Mesenchymal stem cell (in vitro differentiated cells and primary cell): Measurements from ENCODE around the gene IARS2.
"Not testable (repeated sequence)": the region's sequence is repeated elsewhere in the genome, so short reads cannot be mapped to it uniquely, and the experiment has no call there.

Experiments used
- DNase-seq: peaks from one replicate; pipeline ENCODE4 v3.0.0-alpha.2; 2013
- H2AFZ ChIP-seq: one replicate; pipeline ENCODE4 v1.6.1; 2013; ENCODE audit warnings: low read depth, mild to moderate bottlenecking, control low read depth, inconsistent platforms, low read length, moderate library complexity
- H2AK5ac ChIP-seq: 2 replicates; pipeline ENCODE4 v1.6.1; 2013; ENCODE audit warnings: low read length, moderate library complexity, mild to moderate bottlenecking, inconsistent platforms; ENCODE audit not compliant: severe bottlenecking
- H2BK120ac ChIP-seq: one replicate; pipeline ENCODE4 v1.6.1; 2013; ENCODE audit warnings: low read depth, mild to moderate bottlenecking, inconsistent platforms, low read length, moderate library complexity
- H2BK12ac ChIP-seq, 2 experiments: one replicate each; pipeline ENCODE4 v1.6.1; 2013; ENCODE audit warnings: inconsistent platforms in 2 of 2, low read length in 2 of 2, mild to moderate bottlenecking in 2 of 2, moderate library complexity in 2 of 2, control low read depth in 1 of 2
- H2BK15ac ChIP-seq: one replicate; pipeline ENCODE4 v1.6.1; 2013; ENCODE audit warnings: mild to moderate bottlenecking, low read depth, inconsistent platforms; ENCODE audit not compliant: poor library complexity, severe bottlenecking
- H2BK5ac ChIP-seq: 2 replicates; pipeline ENCODE4 v1.6.1; 2013; ENCODE audit warnings: low read depth, mild to moderate bottlenecking, low read length, control low read depth, inconsistent platforms; ENCODE audit not compliant: poor library complexity, severe bottlenecking
- H3K14ac ChIP-seq, 2 experiments: one replicate each; pipeline ENCODE4 v1.6.1; 2013; ENCODE audit warnings: inconsistent platforms in 2 of 2, low read length in 2 of 2, control low read depth in 1 of 2, mild to moderate bottlenecking in 1 of 2, moderate library complexity in 1 of 2
- H3K18ac ChIP-seq, 2 experiments: one replicate each; pipeline ENCODE4 v1.6.1; 2013; ENCODE audit warnings: inconsistent platforms in 2 of 2, low read length in 2 of 2, control low read depth in 1 of 2, low read depth in 1 of 2, mild to moderate bottlenecking in 1 of 2
- H3K23ac ChIP-seq, 2 experiments: one replicate each; pipeline ENCODE4 v1.6.1; 2013; ENCODE audit warnings: inconsistent platforms in 2 of 2, low read length in 2 of 2, mild to moderate bottlenecking in 2 of 2, moderate library complexity in 2 of 2, control low read depth in 1 of 2
- H3K27ac ChIP-seq: 2 replicates; pipeline ENCODE4 v1.5.1; 2013; ENCODE audit warnings: mild to moderate bottlenecking, moderate library complexity, low read length, control low read depth, inconsistent platforms; ENCODE audit not compliant: poor library complexity, severe bottlenecking
- H3K27me3 ChIP-seq, 2 experiments: 2 replicates each; pipeline versions ENCODE4 v1.6.1 to v1.7.0; 2013; ENCODE audit warnings: low read length in 2 of 2, mild to moderate bottlenecking in 2 of 2, moderate library complexity in 2 of 2, control low read depth in 1 of 2, inconsistent platforms in 1 of 2; ENCODE audit not compliant: control insufficient read depth in 1 of 2, insufficient read depth in 1 of 2
- H3K36me3 ChIP-seq, 2 experiments: 2 replicates each; pipeline versions ENCODE4 v1.6.1 to v1.7.0; 2013; ENCODE audit warnings: low read length in 2 of 2, control low read depth in 1 of 2, inconsistent platforms in 1 of 2, low read depth in 1 of 2, mild to moderate bottlenecking in 1 of 2; ENCODE audit not compliant: insufficient read depth in 2 of 2, control insufficient read depth in 1 of 2
- H3K4ac ChIP-seq, 2 experiments: one replicate each; pipeline ENCODE4 v1.6.1; 2013; ENCODE audit warnings: inconsistent platforms in 2 of 2, low read length in 2 of 2, mild to moderate bottlenecking in 2 of 2, moderate library complexity in 2 of 2, control low read depth in 1 of 2, low read depth in 1 of 2
- H3K4me1 ChIP-seq: 2 replicates; pipeline ENCODE4 v1.6.1; 2013; ENCODE audit warnings: low read depth, low read length, control low read depth; ENCODE audit not compliant: control insufficient read depth, insufficient read depth
- H3K4me2 ChIP-seq: 2 replicates; pipeline ENCODE4 v1.6.1; 2013; ENCODE audit warnings: low read length, mild to moderate bottlenecking, inconsistent platforms; ENCODE audit not compliant: poor library complexity, severe bottlenecking
- H3K4me3 ChIP-seq, 2 experiments: 2 replicates each; pipeline versions ENCODE4 v1.5.1 to v1.7.0; 2013; ENCODE audit warnings: low read length in 2 of 2, mild to moderate bottlenecking in 2 of 2, control low read depth in 1 of 2, low read depth in 1 of 2; ENCODE audit not compliant: insufficient read depth in 1 of 2
- H3K79me1 ChIP-seq: replicated peaks from 2 replicates; pipeline ENCODE4 v1.6.1; 2013; ENCODE audit warnings: mild to moderate bottlenecking, control low read depth, low read length, inconsistent platforms; ENCODE audit not compliant: poor library complexity, severe bottlenecking
- H3K9ac ChIP-seq: 2 replicates; pipeline ENCODE4 v1.7.0; 2013; ENCODE audit warnings: mild to moderate bottlenecking, low read length, moderate library complexity
- H3K9me3 ChIP-seq: 2 replicates; pipeline ENCODE4 v1.7.0; 2013; ENCODE audit warnings: mild to moderate bottlenecking, low read length; ENCODE audit not compliant: control insufficient read depth
- H4K8ac ChIP-seq: one replicate; pipeline ENCODE4 v1.6.1; 2013; ENCODE audit warnings: inconsistent platforms, mild to moderate bottlenecking, low read length, moderate library complexity
- H4K91ac ChIP-seq: one replicate; pipeline ENCODE4 v1.6.1; 2013; ENCODE audit warnings: mild to moderate bottlenecking, low read length, inconsistent platforms
- WGBS: methylation state at CpG from one replicate; pipeline ENCODE4 v1.1.7; 2013; ENCODE audit warnings: mixed read lengths; 5-methylcytosine and 5-hydroxymethylcytosine counted together

Gene IARS2

DNA sequence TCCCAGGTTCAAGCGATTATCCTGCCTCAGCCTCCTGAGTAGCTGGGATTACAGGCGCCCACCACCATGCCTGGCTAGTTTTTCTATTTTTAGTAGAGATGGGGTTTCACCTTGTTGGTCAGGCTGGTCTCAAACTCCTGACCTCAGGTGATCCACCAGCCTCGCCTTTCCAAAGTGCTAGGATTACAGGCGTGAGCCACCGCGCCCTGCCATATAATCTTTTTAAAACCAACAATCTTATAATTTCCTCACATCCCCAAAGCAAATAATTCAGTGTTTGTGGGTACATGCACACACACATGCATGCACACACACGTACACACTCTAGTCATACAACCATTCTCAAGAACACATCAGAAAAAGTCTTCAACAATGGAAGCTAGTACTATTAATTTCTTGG is 64.6 kb downstream of the IARS2 start:
- not testable (repeated sequence) for H2BK5ac ChIP-seq, H4K91ac ChIP-seq, H2AFZ ChIP-seq, H3K27ac ChIP-seq, H3K14ac ChIP-seq, H2BK12ac ChIP-seq, H2BK15ac ChIP-seq, H4K8ac ChIP-seq, H3K4me2 ChIP-seq, DNase-seq, H3K18ac ChIP-seq, H3K9me3 ChIP-seq, H2AK5ac ChIP-seq, H2BK120ac ChIP-seq, H3K27me3 ChIP-seq, H3K4ac ChIP-seq, H3K4me1 ChIP-seq, H3K4me3 ChIP-seq, H3K23ac ChIP-seq, H3K9ac ChIP-seq
- WGBS: 96% methylated on average over 7 of the region's 7 CpGs
- Histone ChIP-seq H3K36me3 (peaks cover 8 to 91% of the 10 kb centered on the region in 2 experiments), H3K79me1 (peaks cover 11% of the 10 kb centered on the region)

GRCh38 chr1:220159041-220159440 is 65.1 kb downstream of the IARS2 start:
- Histone ChIP-seq H3K18ac (no peak overlapping the region), H2AFZ (no peak overlapping the region), H3K9ac (no peak overlapping the region), H3K4ac (no peak overlapping the region), H2BK15ac (no peak overlapping the region), H3K27me3 (no peaks in the 10 kb centered on the region), H3K4me1 (no peaks in the 10 kb centered on the region), H3K36me3 (peaks cover 8 to 90% of the 10 kb centered on the region in 2 experiments), H2AK5ac (no peak overlapping the region), H3K4me2 (no peak overlapping the region), H2BK5ac (no peak overlapping the region), H3K14ac (no peak overlapping the region), H2BK12ac (no peak overlapping the region), H4K8ac (no peak overlapping the region), H3K23ac (no peak overlapping the region), H3K27ac (no peak overlapping the region), H3K9me3 (no peaks in the 10 kb centered on the region), H4K91ac (no peak overlapping the region), H3K79me1 (peaks cover 11% of the 10 kb centered on the region), H3K4me3 (no peak overlapping the region), H2BK120ac (no peak overlapping the region)
- DNase-seq: no peak
- WGBS: no CpG with 5 or more reads among the region's 3 CpGs

GRCh38 chr1:220160027-220160426 is 66.1 kb downstream of the IARS2 start:
- H3K23ac ChIP-seq: no peak overlapping the region
- no peak for DNase-seq
- H2BK15ac ChIP-seq: no peak overlapping the region
- H2AK5ac ChIP-seq: no peak overlapping the region
- H3K9ac ChIP-seq: no peak overlapping the region
- WGBS: no CpG with 5 or more reads among the region's 1 CpG
- no peak overlapping the region for H3K18ac ChIP-seq
- H3K4me1 ChIP-seq: no peaks in the 10 kb centered on the region
- no peaks in the 10 kb centered on the region for H3K9me3 ChIP-seq
- no peak overlapping the region for H2BK5ac ChIP-seq
- H4K8ac ChIP-seq: no peak overlapping the region
- H3K4ac ChIP-seq: no peak overlapping the region
- no peak overlapping the region for H2BK120ac ChIP-seq
- H3K27ac ChIP-seq: no peak overlapping the region
- H4K91ac ChIP-seq: no peak overlapping the region
- no peak overlapping the region for H2BK12ac ChIP-seq
- no peak overlapping the region for H2AFZ ChIP-seq
- peaks cover 11% of the 10 kb centered on the region for H3K79me1 ChIP-seq
- H3K4me3 ChIP-seq: no peak overlapping the region
- no peak overlapping the region for H3K14ac ChIP-seq
- H3K27me3 ChIP-seq: no peaks in the 10 kb centered on the region
- peaks cover 6 to 90% of the 10 kb centered on the region in 2 experiments for H3K36me3 ChIP-seq
- no peak overlapping the region for H3K4me2 ChIP-seq

DNA sequence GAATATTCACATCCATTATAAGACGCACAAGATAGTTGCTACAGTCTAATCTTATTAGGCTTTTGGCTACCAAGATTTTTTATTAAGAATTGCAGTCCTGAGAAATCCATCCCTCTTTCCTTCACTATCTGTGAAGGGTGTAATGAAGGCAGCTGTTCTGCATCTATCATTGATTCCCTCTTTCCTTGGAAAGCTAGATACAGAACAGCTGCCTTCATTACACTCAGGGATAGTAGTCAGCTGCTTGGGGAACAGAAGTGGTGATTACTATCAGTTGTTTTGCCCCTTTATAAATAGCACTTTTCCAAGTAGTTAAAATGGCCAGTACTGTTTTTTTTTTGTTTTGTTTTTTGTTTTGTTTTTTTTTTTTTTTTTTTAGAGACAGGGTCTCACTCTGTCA is 70.2 kb downstream of the IARS2 start:
- Histone ChIP-seq H4K8ac (no peak overlapping the region), H3K4me3 (no peak overlapping the region), H2AFZ (no peak overlapping the region), H3K27ac (no peak overlapping the region), H2BK5ac (no peak overlapping the region), H3K79me1 (peaks cover 7% of the 10 kb centered on the region), H2BK12ac (no peak overlapping the region), H2BK15ac (no peak overlapping the region), H3K27me3 (no peaks in the 10 kb centered on the region), H3K36me3 (peaks cover 6 to 85% of the 10 kb centered on the region in 2 experiments), H3K4me1 (no peaks in the 10 kb centered on the region), H3K9me3 (no peaks in the 10 kb centered on the region), H4K91ac (no peak overlapping the region), H3K9ac (no peak overlapping the region), H3K14ac (no peak overlapping the region), H3K18ac (no peak overlapping the region), H2AK5ac (no peak overlapping the region), H3K4me2 (no peak overlapping the region), H3K23ac (no peak overlapping the region), H3K4ac (no peak overlapping the region), H2BK120ac (no peak overlapping the region)
- WGBS: no CpG with 5 or more reads among the region's 1 CpG
- DNase-seq: no peak
